ENCODE results near the gene SHROOM1.

Gene SHROOM1

DNA sequence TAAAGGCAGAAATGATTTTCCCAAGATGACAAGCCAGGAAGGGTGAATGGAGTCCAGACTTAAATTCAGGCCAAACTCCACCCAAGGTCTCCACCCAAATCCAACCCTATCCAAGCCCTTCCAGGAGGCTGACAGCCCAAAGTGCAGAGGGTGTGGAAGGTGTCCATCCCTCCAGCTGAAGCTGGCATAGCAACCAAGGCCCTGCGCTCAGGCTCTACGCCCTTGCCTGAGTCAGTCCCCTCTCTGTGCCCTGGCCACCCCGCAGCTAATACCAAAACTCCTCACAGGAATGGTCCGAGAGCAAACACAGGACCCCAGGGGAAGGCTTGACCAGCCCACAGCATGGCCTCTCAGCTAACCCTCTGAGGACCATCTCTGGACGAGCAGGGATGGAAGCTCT is 55.6 kb downstream of the SHROOM1 start:
- DNase-seq, result no peak

DNA sequence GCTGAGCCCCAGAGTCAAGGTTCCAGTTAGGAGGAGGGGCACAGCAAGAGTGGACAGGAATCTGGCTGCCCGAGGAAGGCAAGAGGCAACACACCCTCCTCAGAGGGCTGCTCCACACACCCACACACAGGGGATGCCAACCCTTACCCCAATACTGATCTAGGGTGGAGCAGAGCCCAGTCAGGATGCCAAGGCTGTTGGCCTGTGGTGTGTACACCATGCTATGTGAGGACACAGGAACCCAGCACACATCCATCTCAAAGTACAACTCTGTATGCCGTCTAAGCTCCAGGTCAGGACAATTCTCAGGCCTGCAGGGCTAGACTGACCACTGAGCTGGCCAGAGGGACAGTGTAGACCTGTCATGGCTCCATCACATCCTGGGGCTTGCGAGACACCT is 56.0 kb downstream of the SHROOM1 start:
- no peak for DNase-seq

DNA sequence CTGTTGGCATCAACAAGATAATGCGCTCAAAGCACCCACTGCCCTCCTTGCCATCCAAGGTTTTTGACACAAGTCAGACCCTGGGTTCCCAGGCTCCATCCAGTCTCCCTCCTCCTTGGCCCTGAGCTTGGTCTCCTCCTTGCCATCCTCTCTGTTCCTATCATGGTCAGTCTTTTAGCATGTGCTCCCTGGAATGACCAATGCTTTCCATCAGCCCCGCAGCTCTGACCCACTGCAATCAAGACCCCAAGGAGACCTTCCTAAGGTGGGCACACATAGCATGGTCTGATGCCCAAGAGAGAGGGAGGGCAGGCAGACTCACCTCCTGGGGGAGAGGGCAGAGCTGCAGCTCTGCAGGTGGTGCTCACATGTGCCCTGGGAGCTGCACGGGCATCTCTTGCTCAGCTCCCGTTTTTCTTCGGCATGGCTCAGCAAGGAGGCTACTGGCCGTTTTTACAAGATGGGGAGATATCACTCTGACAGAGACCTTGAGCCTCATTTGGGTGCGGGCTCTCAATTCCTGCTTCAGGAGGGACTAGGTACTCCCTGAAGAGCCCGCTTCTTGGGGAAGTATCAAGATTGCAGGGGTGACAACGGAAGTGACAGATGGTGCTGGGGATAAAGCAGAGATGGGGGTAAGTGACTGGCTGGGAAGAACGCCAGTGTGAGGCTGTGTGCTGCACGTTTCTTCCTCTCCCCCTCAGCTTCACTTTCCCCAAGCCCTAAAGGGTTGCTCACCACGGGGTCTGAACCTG is 56.7 kb downstream of the SHROOM1 start:
- DNase-seq, result no peak

DNA sequence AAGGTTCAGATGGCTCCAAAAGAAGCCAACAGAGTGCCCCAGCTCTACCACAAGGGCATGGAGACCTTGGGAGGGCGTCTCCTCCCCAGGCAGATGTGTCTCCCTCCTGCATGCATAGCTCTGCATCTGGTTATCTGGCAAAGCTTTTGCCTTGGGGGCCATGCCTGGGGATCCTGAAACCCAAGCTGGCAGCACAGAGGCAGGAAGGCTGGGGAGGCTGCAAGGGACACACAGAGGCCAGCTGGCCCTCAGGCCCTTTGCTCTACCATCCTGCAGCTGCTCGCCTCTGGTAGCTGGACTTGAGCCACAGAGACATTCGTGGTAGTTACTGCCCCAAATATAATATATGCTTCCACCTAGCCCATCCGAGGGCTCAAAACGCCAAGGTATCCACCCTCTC is 57.3 kb downstream of the SHROOM1 start:
- DNase-seq, result no peak

DNA sequence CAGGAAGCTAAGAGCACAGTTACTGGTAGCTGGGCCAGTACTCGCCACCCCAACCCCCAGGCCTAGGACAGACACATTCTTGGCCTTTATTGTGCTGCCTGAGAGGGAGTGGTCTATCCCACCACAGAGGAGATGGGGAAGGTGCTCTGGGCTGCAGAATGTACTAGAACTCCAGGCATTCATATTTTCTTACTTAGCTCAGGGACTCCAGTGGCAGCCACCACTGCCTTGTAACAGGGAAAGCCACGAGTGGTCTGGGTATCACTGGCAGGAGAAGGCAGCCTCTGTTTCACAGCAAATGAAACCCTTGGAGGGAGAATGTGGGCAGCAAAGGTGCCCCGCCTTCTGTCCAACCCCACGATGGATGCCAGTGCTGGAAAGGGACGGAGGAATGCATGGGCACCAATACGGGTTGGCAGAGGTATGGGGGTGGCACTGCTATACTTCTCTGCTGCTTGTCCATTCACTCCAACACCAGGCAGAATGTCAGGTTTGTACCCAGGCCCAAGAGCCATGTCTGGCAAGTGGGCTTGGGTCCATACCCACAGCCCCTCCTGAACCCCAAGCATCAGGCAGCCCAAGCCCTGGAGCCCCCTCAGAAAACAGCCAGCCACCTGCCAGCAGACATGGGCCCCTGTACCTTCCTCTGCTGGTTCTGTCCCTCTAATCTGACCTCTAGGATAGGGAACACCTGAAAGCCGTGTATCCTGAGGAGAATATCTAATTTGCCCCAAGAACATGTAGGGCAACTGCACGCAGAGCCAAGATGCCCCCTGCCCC is 58.0 kb downstream of the SHROOM1 start:
- DNase-seq, result no peak

Measured in retina (tissue), 1 donor.